ENCODE measurements around the gene KLK7. TPM values are rescaled to one million over a fixed set of nuclear protein-coding genes. Genes with fewer than 3 reads are reported as not detected.

The KLK7 gene
- total and polyA plus RNA-seq, 2 donors (not counting 3 experiments of a cell fraction or from before 2014, with no cell fraction given), result not detected

DNA sequence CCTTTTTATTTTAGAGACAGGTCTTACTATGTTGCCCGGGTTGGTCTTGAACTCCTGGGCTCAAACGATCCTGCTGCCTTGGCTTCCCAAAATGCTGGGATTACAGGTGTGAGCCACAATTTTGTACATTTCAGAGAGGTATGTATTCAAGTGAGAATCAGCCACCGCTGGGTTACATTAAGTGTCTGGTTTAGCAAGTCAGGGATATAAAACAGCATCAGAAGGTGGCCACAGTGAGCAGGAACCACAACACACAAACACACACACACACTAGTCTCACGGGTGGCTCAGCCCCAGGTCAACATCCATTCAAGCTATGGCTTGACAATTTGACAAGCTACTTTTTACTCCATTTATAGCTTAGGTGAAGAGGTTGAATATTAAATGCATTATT is 51.0 kb downstream of the KLK7 start:
- POLR2A ChIA-PET, result no interaction called here
- H3K4me2 ChIP-seq (ENCODE audit: insufficient read depth, low read length), result no peak overlapping the region
- no peak for FAIRE-seq
- no peaks in the 10 kb centered on the region for H3K4me1 ChIP-seq (ENCODE audit: control insufficient read depth, extremely low read depth, insufficient read depth, low read length)
- dilution Hi-C loops (cut with MboI; ENCODE audit: extremely low pct_ligation_motif_present, low sequenced_read_pairs), result no loop called here
- TF ChIP-seq, protein P1, sequence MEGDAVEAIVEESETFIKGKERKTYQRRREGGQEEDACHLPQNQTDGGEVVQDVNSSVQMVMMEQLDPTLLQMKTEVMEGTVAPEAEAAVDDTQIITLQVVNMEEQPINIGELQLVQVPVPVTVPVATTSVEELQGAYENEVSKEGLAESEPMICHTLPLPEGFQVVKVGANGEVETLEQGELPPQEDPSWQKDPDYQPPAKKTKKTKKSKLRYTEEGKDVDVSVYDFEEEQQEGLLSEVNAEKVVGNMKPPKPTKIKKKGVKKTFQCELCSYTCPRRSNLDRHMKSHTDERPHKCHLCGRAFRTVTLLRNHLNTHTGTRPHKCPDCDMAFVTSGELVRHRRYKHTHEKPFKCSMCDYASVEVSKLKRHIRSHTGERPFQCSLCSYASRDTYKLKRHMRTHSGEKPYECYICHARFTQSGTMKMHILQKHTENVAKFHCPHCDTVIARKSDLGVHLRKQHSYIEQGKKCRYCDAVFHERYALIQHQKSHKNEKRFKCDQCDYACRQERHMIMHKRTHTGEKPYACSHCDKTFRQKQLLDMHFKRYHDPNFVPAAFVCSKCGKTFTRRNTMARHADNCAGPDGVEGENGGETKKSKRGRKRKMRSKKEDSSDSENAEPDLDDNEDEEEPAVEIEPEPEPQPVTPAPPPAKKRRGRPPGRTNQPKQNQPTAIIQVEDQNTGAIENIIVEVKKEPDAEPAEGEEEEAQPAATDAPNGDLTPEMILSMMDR (IDR thresholded peaks at IDR 0.05; ENCODE audit: extremely low read depth in 1 of 2, insufficient read depth in 1 of 2, low read depth in 1 of 2, low read length in 2 of 2), result no peak
- TF ChIP-seq POLR2A (IDR thresholded peaks at IDR 0.05; ENCODE audit: low read depth, low read length) (no peak), GATA2 (IDR thresholded peaks at IDR 0.05; ENCODE audit: insufficient read depth, insufficient read length, low read depth, low read length) (no peak), POLR2AphosphoS5 (IDR thresholded peaks at IDR 0.05; ENCODE audit: insufficient read depth, low read depth, low read length) (no peak), EZH2 (IDR thresholded peaks at IDR 0.05; ENCODE audit: borderline replicate concordance, low read depth, low read length, severe bottlenecking) (no peak), JUN (IDR thresholded peaks at IDR 0.05; ENCODE audit: borderline replicate concordance, insufficient read depth, insufficient read length, low read depth) (no peak), FOS (IDR thresholded peaks at IDR 0.05; ENCODE audit: borderline replicate concordance, insufficient read depth, low read length) (no peak), MYC (IDR thresholded peaks at IDR 0.05; ENCODE audit: low read depth, low read length) (no peak)
- TF ChIP-seq, protein P2, sequence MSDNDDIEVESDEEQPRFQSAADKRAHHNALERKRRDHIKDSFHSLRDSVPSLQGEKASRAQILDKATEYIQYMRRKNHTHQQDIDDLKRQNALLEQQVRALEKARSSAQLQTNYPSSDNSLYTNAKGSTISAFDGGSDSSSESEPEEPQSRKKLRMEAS (IDR thresholded peaks at IDR 0.05; ENCODE audit: insufficient read depth, insufficient read length), result no peak
- no peaks in the 10 kb centered on the region for H4K20me1 ChIP-seq (replicated peaks; ENCODE audit: control insufficient read depth, extremely low read depth, insufficient read depth, low read length)
- H3K4me3 ChIP-seq (replicated peaks in 1 of 3; ENCODE audit: insufficient read depth in 1 of 3, low read depth in 1 of 3, low read length in 3 of 3), result no peak overlapping the region
- intact Hi-C loops (cut with micrococcal nuclease), result no loop called here
- H3K27ac ChIP-seq (ENCODE audit: insufficient read depth, low read depth, low read length), result no peak overlapping the region
- H2AFZ ChIP-seq (ENCODE audit: low read depth, low read length), result no peak overlapping the region
- H3K9ac ChIP-seq (replicated peaks; ENCODE audit: extremely low read depth, insufficient read depth, low read length), result no peak overlapping the region
- DNase-seq (ENCODE audit: low read depth, low spot score), result no peak
- no peaks in the 10 kb centered on the region for H3K9me1 ChIP-seq (replicated peaks; ENCODE audit: control insufficient read depth, extremely low read depth, insufficient read depth, low read length)
- H3K9me3 ChIP-seq (replicated peaks; ENCODE audit: control insufficient read depth, insufficient read depth, low read length), result no peaks in the 10 kb centered on the region
- H3K36me3 ChIP-seq (ENCODE audit: control insufficient read depth in 2 of 2, extremely low read depth in 1 of 2, insufficient read depth in 2 of 2, low read length in 2 of 2), result no peaks in the 10 kb centered on the region
- no TSS peak for BruUV-seq (replicated peaks)
- no peaks in the 10 kb centered on the region for H3K79me2 ChIP-seq (ENCODE audit: control insufficient read depth, insufficient read depth, low read length)
- H3K27me3 ChIP-seq (ENCODE audit: control insufficient read depth in 2 of 2, insufficient read depth in 2 of 2, low read length in 2 of 2), result peaks cover 0 to 2% of the 10 kb centered on the region in 2 experiments
- CTCF ChIA-PET, result interaction anchor here (0.7 kb wide), 1 partner anchor 377 kb away, joined by 3 read pairs; no protein-coding TSS in a partner anchor

Data from endothelial cell of umbilical vein (primary cell).